RWPE2 (cell line): Measurements from ENCODE around the gene MCC.

ENCODE experiments used
- ATAC-seq: fragments of 200-7000 bp; cut with Tn5 transposase; 3 replicates; pipeline ENCODE4 v1.9.1; 2021; ENCODE audit warnings: low read depth
- DNase-seq: peaks from one replicate; pipeline ENCODE4 v3.0.0-alpha.2; 2020; ENCODE audit warnings: low spot score
- H3K27ac ChIP-seq: fragments of 450-650 bp; 2 replicates; pipeline ENCODE4 v1.5.1; 2017; ENCODE audit warnings: mild to moderate bottlenecking; ENCODE audit not compliant: poor library complexity, severe bottlenecking
- H3K27me3 ChIP-seq: fragments of 250-450 bp; sonication (Bioruptor Pico); 2 replicates; pipeline ENCODE4 v1.5.1; 2021; ENCODE audit warnings: mild to moderate bottlenecking, moderate library complexity; ENCODE audit not compliant: insufficient read depth, poor library complexity, severe bottlenecking
- H3K36me3 ChIP-seq: fragments of 250-450 bp; sonication (Bioruptor Pico); 2 replicates; pipeline ENCODE4 v1.5.1; 2020; ENCODE audit warnings: low read depth, mild to moderate bottlenecking, moderate library complexity
- H3K4me1 ChIP-seq: fragments of 250-450 bp; sonication (Bioruptor Pico); 2 replicates; pipeline ENCODE4 v1.5.1; 2021; ENCODE audit warnings: mild to moderate bottlenecking, moderate library complexity; ENCODE audit not compliant: insufficient read depth, poor library complexity, severe bottlenecking
- H3K4me3 ChIP-seq: fragments of 250-450 bp; sonication (Bioruptor Pico); 2 replicates; pipeline ENCODE4 v1.5.1; 2021; ENCODE audit warnings: mild to moderate bottlenecking, moderate library complexity; ENCODE audit not compliant: severe bottlenecking
- H3K9me3 ChIP-seq: fragments of 250-450 bp; sonication (Bioruptor Pico); 2 replicates; pipeline ENCODE4 v1.5.1; 2021; ENCODE audit warnings: mild to moderate bottlenecking, moderate library complexity; ENCODE audit not compliant: severe bottlenecking
- CTCF ChIP-seq: fragments of 450-650 bp; IDR thresholded peaks from one replicate; pipeline ENCODE4 v1.5.1; 2017; ENCODE audit warnings: mild to moderate bottlenecking, moderate library complexity; ENCODE audit not compliant: poor library complexity, severe bottlenecking

MCC gene

GRCh38 chr5:113161806-113162205 is 326.4 kb downstream of the MCC start:
- Histone ChIP-seq H3K9me3 (no peaks in the 10 kb centered on the region), H3K27ac (peak overlapping the region; percentile 88), H3K4me1 (peaks cover 61% of the 10 kb centered on the region), H3K4me3 (no peak overlapping the region), H3K36me3 (no peaks in the 10 kb centered on the region), H3K27me3 (no peaks in the 10 kb centered on the region)
- peak; percentile 92 for DNase-seq
- TF ChIP-seq CTCF = no peak
- ATAC-seq = peak; percentile 68

- ATAC-seq (no peak), DNase-seq (no peak)
- no peak overlapping the region for H3K27ac ChIP-seq
- H3K27me3 ChIP-seq = no peaks in the 10 kb centered on the region
- H3K36me3 ChIP-seq = no peaks in the 10 kb centered on the region
- no peak overlapping the region for H3K4me3 ChIP-seq
- no peak for TF ChIP-seq CTCF
- peaks cover 22% of the 10 kb centered on the region for H3K4me1 ChIP-seq
- H3K9me3 ChIP-seq = no peaks in the 10 kb centered on the region
Measured at GRCh38 chr5:113157886-113158285, 330.4 kb downstream of the MCC start.

GRCh38 chr5:113156271-113156877 is 331.9 kb downstream of the MCC start:
- Histone ChIP-seq H3K4me1 (peaks cover 9% of the 10 kb centered on the region), H3K9me3 (no peaks in the 10 kb centered on the region), H3K27ac (no peak overlapping the region), H3K36me3 (no peaks in the 10 kb centered on the region), H3K27me3 (no peaks in the 10 kb centered on the region), H3K4me3 (no peak overlapping the region)
- DNase-seq (no peak), ATAC-seq (no peak)
- TF ChIP-seq CTCF = no peak

GRCh38 chr5:113153512-113154097 is 334.6 kb downstream of the MCC start:
- H3K27me3 ChIP-seq = no peaks in the 10 kb centered on the region
- H3K27ac ChIP-seq = no peak overlapping the region
- H3K4me1 ChIP-seq = no peaks in the 10 kb centered on the region
- ATAC-seq (no peak), DNase-seq (no peak)
- TF ChIP-seq CTCF = no peak
- H3K4me3 ChIP-seq = no peak overlapping the region
- H3K36me3 ChIP-seq = 0 out of 2 replicates have a peak, but pooled peaks cover 3% of the 10 kb centered on the region
- no peaks in the 10 kb centered on the region for H3K9me3 ChIP-seq

GRCh38 chr5:113152380-113152740 is 335.9 kb downstream of the MCC start:
- TF ChIP-seq CTCF = no peak
- Histone ChIP-seq H3K4me3 (no peak overlapping the region), H3K9me3 (no peaks in the 10 kb centered on the region), H3K4me1 (peaks cover 3% of the 10 kb centered on the region), H3K27me3 (no peaks in the 10 kb centered on the region), H3K36me3 (0 out of 2 replicates have a peak, but pooled peaks cover 3% of the 10 kb centered on the region), H3K27ac (no peak overlapping the region)
- no peak for DNase-seq
- ATAC-seq = no peak
